Hematopoietic multipotent progenitor cell treated with erythropoietin and hydrocortisone succinate and interleukin-3 and kit ligand, for 6 days (in vitro differentiated cells): Measurements from ENCODE around the gene RNF103.

ENCODE experiments used
- DNase-seq: peaks from one replicate; pipeline ENCODE4 v3.0.0-alpha.2; 2015

RNF103 gene

GRCh38 chr2:86563650-86564061 is 60.0 kb downstream of the RNF103 start:
- no peak for DNase-seq

GRCh38 chr2:86562922-86563649 is 60.6 kb downstream of the RNF103 start, which contains the start of gene CHMP3:
CHMP3 (minus strand) TSS chr2:86563443; CDS start chr2:86563348, 95 bp downstream.
- DNase-seq, result peak; percentile 99

GRCh38 chr2:86562485-86562921 is 61.2 kb downstream of the RNF103 start:
- DNase-seq, result no peak

- DNase-seq, result no peak
Observed at GRCh38 chr2:86557836-86558235, 65.8 kb downstream of the RNF103 start.

- DNase-seq, result no peak
Observed at GRCh38 chr2:86556508-86556907, 67.2 kb downstream of the RNF103 start.
